HS-27A (cell line): ENCODE results near the gene ZEB2.

ENCODE experiments used
- DNase-seq: peaks from one replicate; pipeline ENCODE4 v3.0.0-alpha.2; 2012; ENCODE audit warnings: low read depth, missing footprints

Gene ZEB2

GRCh38 chr2:144470816-144471215 is 49.1 kb downstream of the ZEB2 start:
- no peak for DNase-seq

- DNase-seq = no peak
These were observed 49.6 kb downstream of the ZEB2 start for GRCh38 chr2:144470334-144470733.

- DNase-seq = no peak
These were observed 50.1 kb downstream of the ZEB2 start for GRCh38 chr2:144469798-144470197.

- no peak for DNase-seq
These were observed 50.9 kb downstream of the ZEB2 start for GRCh38 chr2:144468823-144469595.

GRCh38 chr2:144467502-144468137 is 52.3 kb downstream of the ZEB2 start:
- no peak for DNase-seq

- DNase-seq = no peak
These were observed 53.3 kb downstream of the ZEB2 start for GRCh38 chr2:144466637-144467036.

GRCh38 chr2:144465749-144466148 is 54.2 kb downstream of the ZEB2 start:
- DNase-seq = no peak

GRCh38 chr2:144464730-144465129 is 55.2 kb downstream of the ZEB2 start:
- no peak for DNase-seq

GRCh38 chr2:144463266-144463665 is 56.7 kb downstream of the ZEB2 start:
- no peak for DNase-seq

- no peak for DNase-seq
These were observed 57.7 kb downstream of the ZEB2 start for GRCh38 chr2:144462266-144462665.

- no peak for DNase-seq
These were observed 58.6 kb downstream of the ZEB2 start for GRCh38 chr2:144461308-144461766.

GRCh38 chr2:144460727-144461307 is 59.1 kb downstream of the ZEB2 start:
- DNase-seq = no peak

- no peak for DNase-seq
These were observed 60.0 kb downstream of the ZEB2 start for GRCh38 chr2:144459937-144460336.

- no peak for DNase-seq
These were observed 60.6 kb downstream of the ZEB2 start for GRCh38 chr2:144459286-144459685.

GRCh38 chr2:144458541-144458940 is 61.4 kb downstream of the ZEB2 start:
- no peak for DNase-seq

- no peak for DNase-seq
These were observed 63.2 kb downstream of the ZEB2 start for GRCh38 chr2:144456680-144457079.

GRCh38 chr2:144455987-144456386 is 63.9 kb downstream of the ZEB2 start:
- DNase-seq = no peak

GRCh38 chr2:144454466-144455287 is 65.2 kb downstream of the ZEB2 start:
- DNase-seq = no peak

GRCh38 chr2:144453486-144454158 is 66.3 kb downstream of the ZEB2 start:
- DNase-seq = no peak

- DNase-seq = no peak
These were observed 67.0 kb downstream of the ZEB2 start for GRCh38 chr2:144452989-144453336.

GRCh38 chr2:144452169-144452988 is 67.5 kb downstream of the ZEB2 start:
- no peak for DNase-seq
